ENCODE measurements around the gene USP6.
"Not testable (repeated sequence)": the region's sequence is repeated elsewhere in the genome, so short reads cannot be mapped to it uniquely, and the experiment has no call there.

Gene USP6

DNA sequence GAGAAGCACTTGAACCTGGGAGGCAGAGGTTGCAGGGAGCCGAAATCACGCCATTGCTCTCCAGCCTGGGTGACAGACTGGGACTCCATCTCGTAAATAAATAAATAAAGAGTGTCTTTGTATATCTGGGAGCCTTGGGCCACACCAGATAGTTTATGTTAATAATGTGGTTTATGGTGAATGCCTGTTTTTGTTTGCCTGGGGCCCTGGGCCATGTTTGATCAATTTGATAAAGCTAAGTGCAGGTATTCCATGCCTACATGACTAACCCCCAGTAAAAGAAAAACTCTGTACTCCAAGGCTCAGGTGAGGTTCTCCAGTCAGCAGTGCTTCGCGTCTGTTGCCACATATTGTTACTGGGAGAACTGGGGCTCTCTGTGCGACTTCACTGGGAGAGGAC lies 103.7 kb downstream of the USP6 start:
- TF ChIP-seq CTCF (IDR thresholded peaks at IDR 0.05; ENCODE audit: control insufficient read depth, insufficient read depth, low read depth, low read length, missing control alignments) = no peak
- DNase-seq (ENCODE audit: low read depth) = no peak
- H3K4me3 ChIP-seq (ENCODE audit: control insufficient read depth, low read depth, low read length) = no peak overlapping the region

DNA sequence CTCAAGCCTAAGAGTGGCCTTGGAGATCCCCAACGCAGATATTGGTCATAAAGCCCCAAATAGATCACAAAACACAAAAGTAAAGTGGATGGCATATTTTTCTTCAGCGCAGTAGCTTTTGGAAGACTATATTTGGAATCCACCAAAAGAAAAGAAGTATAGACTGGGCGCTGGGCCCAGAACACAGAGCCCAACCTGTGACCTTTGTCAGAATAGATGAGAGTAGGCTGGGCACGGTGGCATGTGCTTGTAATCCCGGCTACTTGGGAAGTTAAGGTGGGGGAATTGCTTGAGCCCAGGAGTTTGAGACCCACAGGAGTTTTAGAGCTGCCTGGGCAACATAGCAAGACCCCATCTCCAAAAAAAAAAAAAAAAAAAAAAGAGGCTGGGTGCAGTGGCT lies 104.2 kb downstream of the USP6 start:
- no peak for DNase-seq (ENCODE audit: low read depth)
- TF ChIP-seq CTCF (IDR thresholded peaks at IDR 0.05; ENCODE audit: control insufficient read depth, insufficient read depth, low read depth, low read length, missing control alignments) = no peak

DNA sequence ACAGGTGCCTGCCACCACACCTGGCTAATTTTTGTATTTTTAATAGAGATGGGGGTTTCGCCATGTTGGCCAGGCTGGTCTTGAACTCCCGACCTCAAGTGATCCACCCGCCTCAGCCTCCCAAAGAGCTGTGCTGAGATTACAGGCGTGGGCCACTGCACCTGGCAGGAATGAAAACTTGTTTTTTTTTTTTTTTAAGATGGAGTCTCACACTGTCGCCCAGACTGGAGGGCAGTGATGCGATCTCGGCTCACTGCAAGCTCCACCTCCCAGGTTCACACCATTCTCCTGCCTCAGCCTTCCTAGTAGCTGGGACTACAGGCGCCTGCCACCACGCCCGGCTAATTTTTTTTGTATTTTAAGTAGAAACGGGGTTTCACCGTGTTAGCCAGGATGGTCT lies 106.1 kb downstream of the USP6 start:
- H3K4me3 ChIP-seq (ENCODE audit: control insufficient read depth, low read depth, low read length); DNase-seq (ENCODE audit: low read depth): not testable (repeated sequence)

More for the DNA sequence above, 104.2 kb downstream of the USP6 start:
- no peak overlapping the region for H3K4me3 ChIP-seq (ENCODE audit: control insufficient read depth, low read depth, low read length)

Measured in AG09309 (cell line).